HepG2 (cell line): ENCODE measurements around the gene UNC5CL.

ENCODE experiments used
- POLR2AphosphoS5 ChIP-seq: IDR thresholded peaks from 2 replicates; pipeline ENCODE4 v1.6.1; 2012; ENCODE audit warnings: low read depth, low read length
- ZBTB39 ChIP-seq: sonication (generic); formaldehyde crosslinking; IDR thresholded peaks from 2 replicates; pipeline ENCODE4 v1.5.0; 2020; ENCODE audit warnings: missing genetic modification reagents
- TF ChIP-seq, protein P1 (sequence below): sonication (generic); formaldehyde crosslinking; IDR thresholded peaks from 2 replicates; pipeline ENCODE4 v1.5.0; 2020; ENCODE audit warnings: mild to moderate bottlenecking, missing genetic modification reagents, moderate library complexity

DNA sequence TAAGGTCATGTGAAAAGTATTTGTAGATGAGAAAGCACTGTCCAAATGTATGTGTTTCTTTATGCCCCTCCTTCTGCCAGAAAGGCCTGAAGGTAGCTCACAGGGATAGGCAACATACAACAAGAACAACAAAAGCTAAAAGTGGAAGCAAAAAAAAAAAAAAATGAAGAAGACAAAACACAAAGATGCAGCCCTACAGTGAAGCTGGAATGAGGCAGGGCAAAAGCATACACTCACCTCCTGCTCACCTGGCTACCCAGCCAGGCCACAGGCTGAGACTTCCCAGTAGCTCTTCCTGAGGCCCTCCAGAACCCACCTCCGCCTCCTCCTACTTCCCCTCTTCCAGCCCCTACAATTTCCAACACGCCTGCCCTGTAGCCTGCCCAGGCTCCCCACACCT is 2.4 kb downstream of the UNC5CL start:
- TF ChIP-seq ZBTB39 (CRISPR knock-in tag), result no peak
- no peak for TF ChIP-seq POLR2AphosphoS5
- TF ChIP-seq, protein P1, sequence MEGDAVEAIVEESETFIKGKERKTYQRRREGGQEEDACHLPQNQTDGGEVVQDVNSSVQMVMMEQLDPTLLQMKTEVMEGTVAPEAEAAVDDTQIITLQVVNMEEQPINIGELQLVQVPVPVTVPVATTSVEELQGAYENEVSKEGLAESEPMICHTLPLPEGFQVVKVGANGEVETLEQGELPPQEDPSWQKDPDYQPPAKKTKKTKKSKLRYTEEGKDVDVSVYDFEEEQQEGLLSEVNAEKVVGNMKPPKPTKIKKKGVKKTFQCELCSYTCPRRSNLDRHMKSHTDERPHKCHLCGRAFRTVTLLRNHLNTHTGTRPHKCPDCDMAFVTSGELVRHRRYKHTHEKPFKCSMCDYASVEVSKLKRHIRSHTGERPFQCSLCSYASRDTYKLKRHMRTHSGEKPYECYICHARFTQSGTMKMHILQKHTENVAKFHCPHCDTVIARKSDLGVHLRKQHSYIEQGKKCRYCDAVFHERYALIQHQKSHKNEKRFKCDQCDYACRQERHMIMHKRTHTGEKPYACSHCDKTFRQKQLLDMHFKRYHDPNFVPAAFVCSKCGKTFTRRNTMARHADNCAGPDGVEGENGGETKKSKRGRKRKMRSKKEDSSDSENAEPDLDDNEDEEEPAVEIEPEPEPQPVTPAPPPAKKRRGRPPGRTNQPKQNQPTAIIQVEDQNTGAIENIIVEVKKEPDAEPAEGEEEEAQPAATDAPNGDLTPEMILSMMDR (CRISPR knock-in tag), result no peak
